ENCODE measurements around the gene BLOC1S6. TPM values are rescaled to one million over a fixed set of nuclear protein-coding genes. Genes with fewer than 3 reads are reported as not detected.

The BLOC1S6 gene
- total RNA-seq, 1 experiment from 2014 or later: 28.7 TPM

- DNase-seq (ENCODE audit: low spot score): no peak
- peaks cover 10% of the 10 kb centered on the region for H3K36me3 Mint-ChIP-seq
- ATAC-seq: no peak
- no peaks in the 10 kb centered on the region for H3K4me1 Mint-ChIP-seq
- TF ChIP-seq, protein P1, sequence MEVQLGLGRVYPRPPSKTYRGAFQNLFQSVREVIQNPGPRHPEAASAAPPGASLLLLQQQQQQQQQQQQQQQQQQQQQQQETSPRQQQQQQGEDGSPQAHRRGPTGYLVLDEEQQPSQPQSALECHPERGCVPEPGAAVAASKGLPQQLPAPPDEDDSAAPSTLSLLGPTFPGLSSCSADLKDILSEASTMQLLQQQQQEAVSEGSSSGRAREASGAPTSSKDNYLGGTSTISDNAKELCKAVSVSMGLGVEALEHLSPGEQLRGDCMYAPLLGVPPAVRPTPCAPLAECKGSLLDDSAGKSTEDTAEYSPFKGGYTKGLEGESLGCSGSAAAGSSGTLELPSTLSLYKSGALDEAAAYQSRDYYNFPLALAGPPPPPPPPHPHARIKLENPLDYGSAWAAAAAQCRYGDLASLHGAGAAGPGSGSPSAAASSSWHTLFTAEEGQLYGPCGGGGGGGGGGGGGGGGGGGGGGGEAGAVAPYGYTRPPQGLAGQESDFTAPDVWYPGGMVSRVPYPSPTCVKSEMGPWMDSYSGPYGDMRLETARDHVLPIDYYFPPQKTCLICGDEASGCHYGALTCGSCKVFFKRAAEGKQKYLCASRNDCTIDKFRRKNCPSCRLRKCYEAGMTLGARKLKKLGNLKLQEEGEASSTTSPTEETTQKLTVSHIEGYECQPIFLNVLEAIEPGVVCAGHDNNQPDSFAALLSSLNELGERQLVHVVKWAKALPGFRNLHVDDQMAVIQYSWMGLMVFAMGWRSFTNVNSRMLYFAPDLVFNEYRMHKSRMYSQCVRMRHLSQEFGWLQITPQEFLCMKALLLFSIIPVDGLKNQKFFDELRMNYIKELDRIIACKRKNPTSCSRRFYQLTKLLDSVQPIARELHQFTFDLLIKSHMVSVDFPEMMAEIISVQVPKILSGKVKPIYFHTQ (CRISPR knock-in tag; IDR thresholded peaks at IDR 0.05): no peak
- no peak for TF ChIP-seq TEAD1 (CRISPR knock-in tag; IDR thresholded peaks at IDR 0.05)
- TF ChIP-seq ATF2 (CRISPR knock-in tag; IDR thresholded peaks at IDR 0.05; ENCODE audit: borderline replicate concordance, low read depth): no peak
- TF ChIP-seq NR2C2 (CRISPR knock-in tag; IDR thresholded peaks at IDR 0.05): no peak
- TF ChIP-seq PRDM15 (CRISPR knock-in tag; IDR thresholded peaks at IDR 0.05): no peak
- POLR2A ChIA-PET: interaction anchor here (0.6 kb wide), 1 partner anchor 68 kb away, joined by 4 read pairs; no protein-coding TSS in a partner anchor
- H3K9me3 Mint-ChIP-seq: peaks cover 37% of the 10 kb centered on the region
- CTCF ChIA-PET: no interaction called here
- peaks cover 42% of the 10 kb centered on the region for H3K27me3 Mint-ChIP-seq (ENCODE audit: low read depth)
- no peak overlapping the region for H3K27ac Mint-ChIP-seq
- H3K4me3 Mint-ChIP-seq: no peak overlapping the region
These were observed 41.0 kb downstream of the BLOC1S6 start for GRCh38 chr15:45628136-45628535.

- ChIA-PET POLR2A (no interaction called here), CTCF (interaction anchor here (0.6 to 0.9 kb wide), 3 partner anchors 32 to 470 kb away, joined by 3 to 4 read pairs (median 3); no protein-coding TSS in a partner anchor)
- H3K27ac Mint-ChIP-seq: no peak overlapping the region
- no peak for ATAC-seq
- peaks cover 18% of the 10 kb centered on the region for H3K9me3 Mint-ChIP-seq
- DNase-seq (ENCODE audit: low spot score): no peak
- H3K27me3 Mint-ChIP-seq (ENCODE audit: low read depth): peaks cover 53% of the 10 kb centered on the region
- H3K4me1 Mint-ChIP-seq: peaks cover 7% of the 10 kb centered on the region
- H3K36me3 Mint-ChIP-seq: peaks cover 7% of the 10 kb centered on the region
- no peak overlapping the region for H3K4me3 Mint-ChIP-seq
- TF ChIP-seq KAT7 (CRISPR knock-in tag; IDR thresholded peaks at IDR 0.05; ENCODE audit: borderline replicate concordance) (no peak), NFATC4 (CRISPR knock-in tag; IDR thresholded peaks at IDR 0.05) (no peak), TEAD4 (CRISPR knock-in tag; IDR thresholded peaks at IDR 0.05) (no peak), GABPB1 (CRISPR knock-in tag; IDR thresholded peaks at IDR 0.05) (no peak), ZSCAN18 (CRISPR knock-in tag; IDR thresholded peaks at IDR 0.05) (no peak), ZNF121 (CRISPR knock-in tag; IDR thresholded peaks at IDR 0.05) (no peak), NFE2L1 (CRISPR knock-in tag; IDR thresholded peaks at IDR 0.05) (no peak), CREM (CRISPR knock-in tag; IDR thresholded peaks at IDR 0.05) (no peak), HMGA2 (CRISPR knock-in tag; IDR thresholded peaks at IDR 0.05) (no peak), JAZF1 (CRISPR knock-in tag; IDR thresholded peaks at IDR 0.05) (no peak), SOX15 (CRISPR knock-in tag; IDR thresholded peaks at IDR 0.05) (no peak)
- TF ChIP-seq, protein P2, sequence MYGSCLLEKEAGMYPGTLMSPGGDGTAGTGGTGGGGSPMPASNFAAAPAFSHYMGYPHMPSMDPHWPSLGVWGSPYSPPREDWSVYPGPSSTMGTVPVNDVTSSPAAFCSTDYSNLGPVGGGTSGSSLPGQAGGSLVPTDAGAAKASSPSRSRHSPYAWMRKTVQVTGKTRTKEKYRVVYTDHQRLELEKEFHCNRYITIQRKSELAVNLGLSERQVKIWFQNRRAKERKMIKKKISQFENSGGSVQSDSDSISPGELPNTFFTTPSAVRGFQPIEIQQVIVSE (CRISPR knock-in tag; IDR thresholded peaks at IDR 0.05; ENCODE audit: borderline replicate concordance): no peak
- TF ChIP-seq, protein P3, sequence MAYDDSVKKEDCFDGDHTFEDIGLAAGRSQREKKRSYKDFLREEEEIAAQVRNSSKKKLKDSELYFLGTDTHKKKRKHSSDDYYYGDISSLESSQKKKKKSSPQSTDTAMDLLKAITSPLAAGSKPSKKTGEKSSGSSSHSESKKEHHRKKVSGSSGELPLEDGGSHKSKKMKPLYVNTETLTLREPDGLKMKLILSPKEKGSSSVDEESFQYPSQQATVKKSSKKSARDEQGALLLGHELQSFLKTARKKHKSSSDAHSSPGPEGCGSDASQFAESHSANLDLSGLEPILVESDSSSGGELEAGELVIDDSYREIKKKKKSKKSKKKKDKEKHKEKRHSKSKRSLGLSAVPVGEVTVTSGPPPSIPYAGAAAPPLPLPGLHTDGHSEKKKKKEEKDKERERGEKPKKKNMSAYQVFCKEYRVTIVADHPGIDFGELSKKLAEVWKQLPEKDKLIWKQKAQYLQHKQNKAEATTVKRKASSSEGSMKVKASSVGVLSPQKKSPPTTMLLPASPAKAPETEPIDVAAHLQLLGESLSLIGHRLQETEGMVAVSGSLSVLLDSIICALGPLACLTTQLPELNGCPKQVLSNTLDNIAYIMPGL (CRISPR knock-in tag; IDR thresholded peaks at IDR 0.05): no peak
- TF ChIP-seq, protein P4, sequence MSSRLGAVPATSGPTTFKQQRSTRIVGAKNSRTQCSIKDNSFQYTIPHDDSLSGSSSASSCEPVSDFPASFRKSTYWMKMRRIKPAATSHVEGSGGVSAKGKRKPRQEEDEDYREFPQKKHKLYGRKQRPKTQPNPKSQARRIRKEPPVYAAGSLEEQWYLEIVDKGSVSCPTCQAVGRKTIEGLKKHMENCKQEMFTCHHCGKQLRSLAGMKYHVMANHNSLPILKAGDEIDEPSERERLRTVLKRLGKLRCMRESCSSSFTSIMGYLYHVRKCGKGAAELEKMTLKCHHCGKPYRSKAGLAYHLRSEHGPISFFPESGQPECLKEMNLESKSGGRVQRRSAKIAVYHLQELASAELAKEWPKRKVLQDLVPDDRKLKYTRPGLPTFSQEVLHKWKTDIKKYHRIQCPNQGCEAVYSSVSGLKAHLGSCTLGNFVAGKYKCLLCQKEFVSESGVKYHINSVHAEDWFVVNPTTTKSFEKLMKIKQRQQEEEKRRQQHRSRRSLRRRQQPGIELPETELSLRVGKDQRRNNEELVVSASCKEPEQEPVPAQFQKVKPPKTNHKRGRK (CRISPR knock-in tag; IDR thresholded peaks at IDR 0.05; ENCODE audit: borderline replicate concordance): no peak
These were observed 43.9 kb downstream of the BLOC1S6 start for GRCh38 chr15:45630917-45631691.

Data from WTC11 (cell line).